ENCODE data around the gene GNLY. TPM values are rescaled to one million over a fixed set of nuclear protein-coding genes. Genes with fewer than 3 reads are reported as not detected.

Gene GNLY
- total RNA-seq, 6 donors from 2014 or later, result 12.2 to 24.7 (median 21.0) TPM

GRCh38 chr2:85649201-85650190, 44.7 kb upstream of the GNLY start:
- TF ChIP-seq POLR2AphosphoS5 (IDR thresholded peaks at IDR 0.05) (no peak), POLR2A (IDR thresholded peaks at IDR 0.05) (no peak), CTCF (IDR thresholded peaks at IDR 0.05) (no peak), EP300 (IDR thresholded peaks at IDR 0.05) (no peak)
- WGBS, 2 donors, result 80 to 85% methylated on average over 9 of the region's 9 CpGs
- ATAC-seq (ENCODE audit: low FRiP score in 2 of 2), result no peak
- H3K27ac ChIP-seq, result peak overlapping the region; percentile 20 to 78 (median 71)
- H3K36me3 ChIP-seq, result peaks cover 20 to 86% (median 55%) of the 10 kb centered on the region in 4 donors
- no peak overlapping the region for H3K4me3 ChIP-seq
- no peaks in the 10 kb centered on the region for H3K27me3 ChIP-seq
- H3K4me1 ChIP-seq, result peaks cover 20 to 37% (median 23%) of the 10 kb centered on the region in 4 donors
- H3K9me3 ChIP-seq, result no peaks in the 10 kb centered on the region
- no peak for DNase-seq

GRCh38 chr2:85650456-85650855, 43.7 kb upstream of the GNLY start:
- DNase-seq (no peak), ATAC-seq (ENCODE audit: low FRiP score in 2 of 2) (no peak)
- TF ChIP-seq POLR2AphosphoS5 (IDR thresholded peaks at IDR 0.05), result no peak
- TF ChIP-seq POLR2A (IDR thresholded peaks at IDR 0.05), result no peak
- TF ChIP-seq EP300 (IDR thresholded peaks at IDR 0.05), result no peak
- TF ChIP-seq CTCF (IDR thresholded peaks at IDR 0.05), result no peak
- Histone ChIP-seq H3K27me3 (no peaks in the 10 kb centered on the region), H3K27ac (peak overlapping the region in 3 of 4 donors; percentile 64 to 74 (median 69)), H3K9me3 (no peaks in the 10 kb centered on the region), H3K36me3 (peaks cover 11 to 77% (median 45%) of the 10 kb centered on the region in 4 donors), H3K4me3 (no peak overlapping the region), H3K4me1 (peaks cover 20 to 37% (median 23%) of the 10 kb centered on the region in 4 donors)
- 98% methylated on average over 4 of the region's 4 CpGs for WGBS, 2 donors

GRCh38 chr2:85651097-85651496, 43.1 kb upstream of the GNLY start:
- H3K4me1 ChIP-seq, result peaks cover 20 to 37% (median 23%) of the 10 kb centered on the region in 4 donors
- no peak overlapping the region for H3K4me3 ChIP-seq
- peak overlapping the region in 2 of 4 donors; percentile 69 to 74 for H3K27ac ChIP-seq
- DNase-seq, result no peak
- 62 to 67% methylated on average over 3 of the region's 3 CpGs for WGBS, 2 donors
- no peak for TF ChIP-seq CTCF (IDR thresholded peaks at IDR 0.05)
- TF ChIP-seq POLR2AphosphoS5 (IDR thresholded peaks at IDR 0.05), result no peak
- no peak for TF ChIP-seq POLR2A (IDR thresholded peaks at IDR 0.05)
- no peak for TF ChIP-seq EP300 (IDR thresholded peaks at IDR 0.05)
- no peaks in the 10 kb centered on the region for H3K27me3 ChIP-seq
- H3K9me3 ChIP-seq, result no peaks in the 10 kb centered on the region
- peaks cover 5 to 70% (median 39%) of the 10 kb centered on the region in 4 donors for H3K36me3 ChIP-seq
- no peak for ATAC-seq (ENCODE audit: low FRiP score in 2 of 2)

- H3K27ac ChIP-seq, result peak overlapping the region; percentile 23 to 74 (median 51)
Observed at GRCh38 chr2:85652056-85652455, 42.1 kb upstream of the GNLY start.

More at GRCh38 chr2:85652056-85652455, 42.1 kb upstream of the GNLY start:
- H3K9me3 ChIP-seq, result no peaks in the 10 kb centered on the region
- H3K4me3 ChIP-seq, result no peak overlapping the region
- TF ChIP-seq POLR2A (IDR thresholded peaks at IDR 0.05) (no peak), CTCF (IDR thresholded peaks at IDR 0.05) (no peak), EP300 (IDR thresholded peaks at IDR 0.05) (no peak), POLR2AphosphoS5 (IDR thresholded peaks at IDR 0.05) (no peak)
- H3K27me3 ChIP-seq, result no peaks in the 10 kb centered on the region
- DNase-seq (no peak), ATAC-seq (ENCODE audit: low FRiP score in 2 of 2) (no peak)
- H3K36me3 ChIP-seq, result peaks cover 0 to 69% (median 33%) of the 10 kb centered on the region in 4 donors
- H3K4me1 ChIP-seq, result peaks cover 21 to 37% (median 25%) of the 10 kb centered on the region in 4 donors
- WGBS, 2 donors, result 96 to 100% methylated on average over 2 of the region's 2 CpGs

All from upper lobe of left lung (tissue), 6 donors.